Measurements from ENCODE around the gene HS6ST2. TPM values are rescaled to one million over a fixed set of nuclear protein-coding genes. Genes with fewer than 3 reads are reported as not detected.

The HS6ST2 gene
- total RNA-seq, 1 donor from 2014 or later = not detected

DNA sequence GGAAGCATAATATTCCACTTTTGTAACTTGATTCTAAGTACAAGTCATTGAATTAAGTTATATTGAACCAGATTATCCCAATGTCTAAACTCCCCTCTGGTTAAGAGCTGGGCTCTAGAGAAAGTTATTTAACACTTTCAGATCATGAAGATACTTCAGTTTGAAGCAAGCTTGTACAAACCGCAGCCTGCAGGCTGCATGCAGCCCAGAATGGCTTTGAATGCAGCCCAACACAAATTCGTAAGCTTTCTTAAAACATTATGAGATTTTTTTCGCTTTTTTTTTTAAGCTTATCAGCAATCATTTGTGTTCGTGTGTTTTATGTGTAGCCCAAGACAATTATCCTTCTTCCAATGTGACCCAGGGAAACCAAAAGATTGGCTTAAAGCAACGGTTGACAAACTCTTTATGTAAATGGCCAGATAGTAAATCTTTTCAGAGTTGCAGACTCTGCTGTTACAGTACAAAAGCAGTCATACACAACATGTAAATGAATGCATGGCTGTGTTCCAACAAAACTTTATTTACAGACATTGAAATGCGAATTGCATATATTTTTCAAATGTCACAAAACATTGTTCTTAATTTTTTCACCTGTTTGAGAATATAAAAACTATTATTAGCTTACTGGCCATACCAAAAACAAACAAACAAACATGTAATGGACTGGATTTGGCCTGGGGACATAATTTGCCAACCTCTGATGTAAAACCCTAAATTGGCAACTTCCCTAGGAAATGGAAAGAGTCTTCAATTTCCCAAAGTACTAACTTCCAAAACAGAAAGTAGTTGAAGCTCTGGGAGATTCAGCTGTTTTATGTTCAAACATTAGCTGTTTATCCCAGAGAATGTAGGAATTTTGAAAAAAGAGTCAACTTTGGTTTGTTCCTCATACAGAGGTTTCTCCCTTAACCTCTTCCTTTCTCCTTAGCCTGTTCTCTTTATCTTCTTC is 268.5 kb downstream of the HS6ST2 start:
- intact Hi-C loops (cut with micrococcal nuclease) = no loop called here

DNA sequence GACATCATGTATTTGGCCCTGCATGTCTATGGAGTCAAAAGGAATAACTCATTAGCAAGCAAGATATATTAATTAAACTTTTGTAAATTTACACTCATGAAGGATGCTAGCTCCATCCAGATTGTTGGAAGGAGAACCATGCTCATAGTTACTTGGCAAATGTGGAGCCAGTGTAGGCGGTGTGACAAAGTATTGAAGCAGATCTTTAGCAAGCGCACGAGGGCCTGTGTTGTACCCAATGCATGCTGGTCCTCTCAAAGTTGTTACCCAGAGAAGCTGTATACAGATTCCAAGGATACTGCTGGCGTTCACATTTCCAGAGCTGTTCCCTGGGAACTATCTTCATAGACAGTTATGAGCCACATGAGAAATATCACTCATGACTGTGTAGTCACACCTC is 273.2 kb downstream of the HS6ST2 start:
- intact Hi-C loops (cut with micrococcal nuclease) = no loop called here

DNA sequence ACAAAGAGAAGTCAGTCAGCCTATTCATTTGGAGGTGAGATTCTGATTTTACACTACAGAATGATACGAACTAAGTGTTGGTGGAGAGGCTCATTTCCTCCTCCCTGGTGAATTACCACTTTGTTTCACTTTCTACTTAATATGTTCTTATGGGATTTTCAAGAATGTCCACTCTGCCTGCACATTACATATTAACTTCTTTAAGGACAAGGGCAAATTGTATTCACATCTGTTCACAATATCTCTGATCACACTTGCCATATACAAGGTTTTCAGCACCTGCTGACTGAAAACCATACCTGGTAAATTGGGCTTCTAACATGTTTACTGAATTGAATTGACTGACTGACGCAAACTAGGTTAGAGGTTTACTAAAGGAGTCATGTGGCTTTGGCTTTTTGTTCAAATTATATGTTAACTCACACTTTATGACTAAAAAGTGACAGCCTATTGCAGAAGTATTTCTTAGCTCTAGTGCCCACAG is 281.2 kb downstream of the HS6ST2 start:
- intact Hi-C loops (cut with micrococcal nuclease) = no loop called here

DNA sequence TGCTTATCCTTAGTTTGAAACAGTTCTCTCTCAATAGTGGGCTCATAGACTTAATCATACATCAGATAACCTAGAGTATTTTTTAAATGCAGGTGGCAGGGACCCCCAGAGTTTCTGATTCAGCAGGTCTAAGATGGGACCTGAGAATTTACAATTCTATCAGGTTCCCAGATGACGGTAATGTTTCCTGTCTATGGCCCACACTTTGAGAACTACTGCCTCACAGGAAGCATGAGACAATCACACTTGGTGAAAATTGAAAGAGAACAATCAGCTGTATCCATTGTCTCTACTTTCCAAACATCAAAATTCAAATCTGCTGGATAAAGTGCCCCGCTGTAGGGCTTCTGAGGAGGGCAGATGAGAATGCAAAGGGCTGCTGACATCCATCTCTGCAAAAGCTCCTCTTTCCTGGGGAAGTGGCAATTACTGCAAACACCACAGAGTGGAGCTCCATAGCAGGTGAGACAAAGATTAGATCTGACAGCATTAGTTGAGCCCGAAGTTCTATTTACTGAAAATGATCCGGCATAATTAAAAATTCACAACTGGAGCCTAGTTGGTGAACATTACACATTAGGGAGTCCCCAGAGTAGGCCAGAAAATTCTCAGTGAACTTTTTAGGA is 281.8 kb downstream of the HS6ST2 start:
- intact Hi-C loops (cut with micrococcal nuclease) = no loop called here

DNA sequence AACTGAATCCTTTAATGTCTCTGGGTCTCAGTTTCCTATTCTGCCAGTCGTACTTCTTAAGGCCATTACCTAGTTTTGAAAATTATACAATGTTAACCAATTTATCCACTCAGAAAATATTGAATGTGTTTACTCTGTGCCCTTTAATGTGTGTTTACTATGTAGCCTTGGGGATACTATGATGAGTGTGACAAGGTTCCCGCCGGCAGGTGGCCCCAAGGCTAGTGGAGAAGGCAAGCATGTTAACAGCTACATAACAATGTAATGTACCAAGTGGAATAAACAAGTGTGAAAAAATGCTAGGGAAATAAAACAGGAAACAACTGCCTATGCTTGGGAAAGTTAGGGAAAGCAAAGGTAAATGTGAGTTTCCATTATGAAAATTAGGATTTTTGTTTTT is 282.3 kb downstream of the HS6ST2 start:
- intact Hi-C loops (cut with micrococcal nuclease) = no loop called here

DNA sequence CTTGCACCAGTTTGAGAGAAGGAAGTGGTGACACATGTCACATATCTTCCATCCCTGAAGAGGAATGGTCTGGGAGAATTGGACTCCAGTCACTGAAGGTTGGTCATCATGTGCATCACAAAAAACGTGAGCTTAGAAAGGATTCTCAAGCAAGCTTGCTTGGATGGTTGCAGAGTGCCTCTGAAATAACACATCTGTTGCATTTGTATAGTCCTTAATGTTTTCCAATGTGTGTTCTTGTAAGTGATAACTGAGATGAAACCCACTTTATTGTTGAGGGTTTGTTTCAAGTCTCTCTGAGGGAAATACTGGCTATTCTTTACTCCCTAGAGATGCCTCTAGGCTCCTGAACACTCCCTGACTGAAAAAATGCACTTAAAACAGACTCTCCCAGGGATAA is 285.1 kb downstream of the HS6ST2 start:
- intact Hi-C loops (cut with micrococcal nuclease) = no loop called here

DNA sequence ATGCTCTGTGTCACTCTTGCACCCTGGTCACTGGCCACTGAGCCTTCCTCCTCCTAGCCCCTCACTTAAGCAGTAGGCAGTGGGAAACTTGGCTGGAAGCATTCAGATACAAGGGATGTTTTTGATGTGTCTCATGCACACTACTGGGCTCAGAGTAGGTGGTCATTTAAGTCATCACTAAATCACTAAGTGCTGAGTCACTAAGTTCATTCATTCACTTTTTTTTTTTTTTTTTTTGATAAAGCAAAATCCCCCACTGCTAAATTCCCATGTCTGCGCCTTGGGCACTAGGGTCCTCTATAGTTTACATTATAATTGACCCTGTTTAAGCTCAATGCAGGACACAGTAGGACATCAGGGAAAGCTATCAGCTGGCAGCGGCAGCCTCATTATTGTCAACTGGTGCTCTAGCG is 287.2 kb downstream of the HS6ST2 start:
- intact Hi-C loops (cut with micrococcal nuclease) = no loop called here

DNA sequence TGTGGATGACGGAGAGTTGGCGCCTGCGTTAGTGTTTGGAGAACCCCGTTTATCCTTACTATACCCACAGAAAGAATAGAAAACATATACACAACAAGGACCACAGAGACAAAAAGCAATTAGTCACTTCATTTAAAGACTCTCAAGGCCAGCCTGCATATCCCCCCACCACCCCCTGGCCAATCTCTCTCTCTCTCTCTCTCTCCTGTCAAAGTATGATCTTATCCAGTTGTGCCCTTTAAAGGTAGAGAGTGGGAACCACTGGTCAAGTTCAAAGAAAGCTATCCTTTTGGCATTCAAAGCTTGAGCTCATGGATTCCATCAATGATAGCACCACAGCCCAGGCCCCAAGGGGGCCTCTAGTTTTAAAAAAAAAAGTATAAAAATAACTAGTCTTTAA is 289.3 kb downstream of the HS6ST2 start:
- intact Hi-C loops (cut with micrococcal nuclease) = no loop called here

DNA sequence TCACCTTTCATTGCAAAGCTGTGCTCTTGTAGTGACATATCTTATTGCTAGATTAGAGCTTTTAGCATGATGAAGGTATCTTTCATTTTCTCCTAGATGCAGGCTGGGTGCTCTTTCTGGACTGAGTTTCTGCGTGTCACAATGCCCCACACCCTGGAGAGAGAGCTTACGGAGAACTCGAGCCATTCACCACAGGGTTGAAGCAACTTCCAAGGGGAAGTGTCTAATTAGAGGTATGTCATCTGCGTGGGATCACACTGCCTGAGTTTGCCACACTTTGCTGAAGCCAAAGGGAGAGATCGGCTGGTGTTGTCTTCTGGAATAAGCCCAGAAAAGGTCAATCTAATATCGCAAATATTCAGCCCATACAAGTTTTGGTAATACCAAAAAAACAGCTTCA is 290.3 kb downstream of the HS6ST2 start:
- intact Hi-C loops (cut with micrococcal nuclease) = no loop called here

DNA sequence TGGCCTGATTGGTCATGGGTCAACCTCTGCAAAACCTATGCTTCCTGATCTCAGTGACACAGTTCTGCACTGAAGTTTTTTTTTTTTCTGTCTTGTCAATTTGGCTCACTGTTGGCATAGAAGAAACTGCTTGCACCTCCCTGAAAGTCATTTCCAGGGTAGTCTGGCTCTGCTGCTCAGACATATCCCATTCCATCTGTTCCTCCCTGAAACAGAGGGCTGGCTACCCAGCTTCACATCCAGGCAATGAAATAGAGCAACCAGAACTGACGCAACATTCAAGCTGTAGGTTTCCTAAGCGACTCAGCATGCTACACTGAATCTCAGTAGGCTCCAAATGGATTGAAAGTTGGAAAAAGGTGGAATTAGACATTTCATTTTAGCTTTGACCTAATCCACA is 292.8 kb downstream of the HS6ST2 start:
- intact Hi-C loops (cut with micrococcal nuclease) = no loop called here

DNA sequence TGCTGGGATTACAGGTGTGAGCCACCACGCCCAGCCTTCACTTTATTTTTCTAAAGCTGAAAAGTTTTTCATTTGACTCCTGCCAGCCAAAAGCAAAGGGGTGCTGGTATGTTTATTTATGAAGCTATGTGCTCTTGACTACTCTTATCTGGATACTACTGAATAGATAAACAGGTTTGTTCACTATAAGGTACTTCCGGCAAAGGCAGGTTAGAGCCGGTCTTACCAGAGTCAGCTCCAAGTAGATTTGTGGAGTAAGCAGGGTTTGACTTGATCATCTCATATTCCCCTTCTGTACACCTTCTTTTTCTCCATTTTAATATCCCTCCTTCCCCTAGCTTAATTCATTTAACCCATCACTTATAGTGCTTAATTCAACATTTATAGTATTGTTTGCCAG is 294.2 kb downstream of the HS6ST2 start:
- intact Hi-C loops (cut with micrococcal nuclease) = no loop called here

DNA sequence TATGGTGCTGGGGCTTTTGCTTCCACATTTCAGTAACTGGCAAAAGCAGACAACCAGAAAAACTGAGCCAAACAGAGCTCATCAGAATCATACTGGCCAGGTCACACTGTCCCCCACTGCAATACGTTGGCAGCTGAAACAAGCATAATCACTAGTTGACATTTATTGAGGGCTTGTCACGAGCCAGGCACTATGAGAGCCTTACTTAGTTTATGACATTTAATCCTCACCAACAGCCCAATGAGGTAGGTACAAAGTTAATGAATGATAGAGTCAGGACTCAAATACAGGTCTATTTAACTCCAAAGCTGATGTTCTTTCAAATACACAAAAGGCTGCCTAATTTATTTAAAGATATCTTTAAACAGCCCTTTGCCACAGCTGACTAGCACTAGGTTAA is 295.6 kb downstream of the HS6ST2 start:
- intact Hi-C loops (cut with micrococcal nuclease) = no loop called here

DNA sequence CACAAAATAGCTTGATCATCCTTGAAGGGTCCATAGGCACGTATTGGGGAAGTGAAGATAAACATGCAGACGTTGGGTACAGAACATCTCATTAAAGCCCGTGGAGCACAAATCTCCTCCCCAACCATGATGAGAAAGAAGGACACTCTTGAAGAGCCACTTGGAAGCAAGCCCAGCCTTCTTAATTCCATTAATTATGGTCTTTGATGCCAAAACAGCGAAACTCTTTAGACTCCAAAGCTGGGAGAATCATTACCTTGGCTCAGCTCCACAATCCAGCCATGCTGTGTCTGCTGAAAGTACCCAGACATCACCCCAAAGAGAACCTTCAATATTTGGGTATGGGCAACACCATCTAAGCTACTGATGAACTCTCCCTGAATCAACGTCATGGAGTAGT is 300.6 kb downstream of the HS6ST2 start:
- intact Hi-C loops (cut with micrococcal nuclease) = no loop called here

DNA sequence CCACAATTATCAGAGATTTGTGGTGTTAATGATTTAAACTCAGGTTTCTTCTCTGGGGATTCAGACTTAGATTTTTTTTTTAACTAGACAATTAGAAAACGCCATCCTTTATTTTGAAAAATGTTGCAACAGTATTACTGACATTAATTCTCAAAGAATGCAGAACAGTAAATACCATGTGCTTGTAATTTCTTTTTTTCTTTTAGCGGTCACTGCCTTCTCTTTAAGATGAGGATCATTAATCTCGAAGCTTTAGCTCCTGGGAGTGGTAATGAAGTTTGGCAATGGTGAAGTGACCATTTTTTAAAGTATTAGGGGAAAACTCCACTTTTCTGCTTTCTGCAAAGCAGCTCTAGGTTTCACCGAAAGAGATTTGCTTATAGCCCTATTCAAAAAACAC is 305.6 kb downstream of the HS6ST2 start:
- intact Hi-C loops (cut with micrococcal nuclease) = no loop called here

DNA sequence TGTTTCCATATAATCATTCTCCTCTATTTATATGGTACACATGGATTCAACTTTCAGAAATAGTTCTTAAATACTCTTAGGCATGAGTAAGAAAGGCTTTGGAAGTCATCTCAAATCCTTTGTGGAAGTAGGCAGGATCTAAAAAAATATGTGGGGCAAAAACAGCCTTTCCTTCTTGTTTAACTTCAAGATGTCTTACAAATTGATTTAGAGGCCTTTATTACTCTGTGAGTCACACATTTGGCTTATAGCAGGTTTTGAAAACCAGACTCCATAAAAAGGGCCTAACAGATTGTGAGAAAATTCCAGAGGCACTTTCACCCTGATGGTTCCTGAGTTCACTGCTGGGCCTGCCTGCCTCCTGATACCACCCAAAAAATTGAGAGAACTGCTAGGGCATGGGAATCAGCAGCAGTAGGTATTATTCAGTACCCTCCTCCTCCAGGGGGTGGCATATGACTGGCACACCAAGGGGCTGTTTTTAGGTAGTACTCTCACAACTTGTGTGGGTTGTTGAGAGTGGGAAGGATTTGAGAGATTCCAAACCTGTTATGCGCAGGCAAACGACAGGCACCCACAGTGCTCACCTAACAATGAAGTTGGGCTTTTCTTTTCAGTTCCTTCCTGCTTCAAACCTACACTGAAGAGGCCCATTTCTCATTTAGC is 306.9 kb downstream of the HS6ST2 start:
- intact Hi-C loops (cut with micrococcal nuclease) = no loop called here

DNA sequence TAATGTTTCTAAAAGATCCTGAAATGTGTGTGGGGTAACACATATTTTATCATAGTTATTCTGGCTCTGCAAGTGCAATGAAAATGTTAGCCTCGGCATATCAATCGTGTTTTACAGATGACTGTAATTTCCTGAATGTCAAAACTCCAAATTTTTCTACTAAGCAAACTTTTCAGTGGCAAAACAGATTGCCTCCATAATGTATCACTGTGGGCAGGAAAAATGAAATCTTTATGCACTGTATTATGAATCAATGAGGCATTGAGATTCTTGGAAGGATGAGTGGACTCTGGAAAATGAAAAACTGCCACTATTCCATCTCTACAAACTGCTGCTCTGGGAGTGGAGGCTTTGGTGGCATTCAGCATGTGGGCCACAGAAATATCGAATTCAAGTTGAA is 309.5 kb downstream of the HS6ST2 start:
- intact Hi-C loops (cut with micrococcal nuclease) = no loop called here

DNA sequence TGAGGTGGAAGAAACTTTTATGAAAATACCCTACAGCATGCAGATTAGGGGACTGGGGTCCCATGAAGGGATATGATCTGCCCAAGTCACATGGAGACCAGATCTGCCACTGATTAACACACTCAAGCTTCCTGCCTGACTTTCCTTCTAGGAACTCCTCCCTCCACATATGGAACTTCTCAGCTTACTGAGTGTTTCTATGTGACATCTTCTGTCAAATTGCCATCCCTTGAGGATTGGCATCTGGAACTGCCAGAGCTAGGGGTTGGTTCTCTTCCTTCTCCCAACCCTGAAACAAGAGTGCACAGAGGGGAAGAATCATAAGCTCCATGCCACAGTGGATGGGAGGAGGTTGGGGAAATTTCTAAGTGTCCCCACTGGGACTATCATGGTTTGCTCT is 319.0 kb downstream of the HS6ST2 start:
- intact Hi-C loops (cut with micrococcal nuclease) = no loop called here

DNA sequence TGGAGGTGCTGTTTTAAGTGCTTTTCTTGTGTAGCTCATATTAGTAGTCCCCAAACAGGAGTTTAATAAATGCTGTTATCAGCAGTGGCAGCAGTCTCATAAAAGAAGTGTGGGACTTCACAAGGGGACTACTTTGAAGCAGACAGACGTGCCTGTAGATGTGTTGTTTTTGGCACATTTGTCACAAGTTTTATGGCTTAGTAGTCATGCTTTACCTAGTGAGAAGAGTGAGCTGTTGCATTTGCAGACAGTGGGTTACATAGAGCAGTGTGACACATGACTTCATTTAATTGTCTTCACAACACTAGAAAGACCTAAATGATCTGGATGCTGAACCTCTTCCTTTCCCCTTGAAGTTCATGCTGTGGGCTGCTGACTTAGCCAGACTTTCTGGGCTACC is 320.1 kb downstream of the HS6ST2 start:
- intact Hi-C loops (cut with micrococcal nuclease) = no loop called here

DNA sequence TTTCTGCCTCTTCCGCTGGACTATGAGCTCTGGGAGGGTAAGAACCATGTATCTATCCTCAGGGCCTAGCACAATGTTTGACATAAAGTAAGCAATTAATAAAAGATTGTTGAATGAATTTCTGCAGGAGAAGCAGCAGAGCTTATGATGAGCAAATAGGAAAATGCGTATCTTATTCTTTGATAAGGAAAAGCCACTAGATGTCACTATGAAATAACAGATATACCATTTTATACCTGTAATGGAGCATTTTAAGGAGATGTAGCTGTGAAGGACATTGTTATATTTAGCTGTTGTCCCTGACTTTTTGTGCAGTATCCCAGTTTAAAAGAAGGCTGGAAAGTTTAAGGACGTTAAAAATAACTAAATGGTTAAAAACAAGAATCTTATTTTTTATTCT is 322.3 kb downstream of the HS6ST2 start:
- intact Hi-C loops (cut with micrococcal nuclease) = no loop called here

DNA sequence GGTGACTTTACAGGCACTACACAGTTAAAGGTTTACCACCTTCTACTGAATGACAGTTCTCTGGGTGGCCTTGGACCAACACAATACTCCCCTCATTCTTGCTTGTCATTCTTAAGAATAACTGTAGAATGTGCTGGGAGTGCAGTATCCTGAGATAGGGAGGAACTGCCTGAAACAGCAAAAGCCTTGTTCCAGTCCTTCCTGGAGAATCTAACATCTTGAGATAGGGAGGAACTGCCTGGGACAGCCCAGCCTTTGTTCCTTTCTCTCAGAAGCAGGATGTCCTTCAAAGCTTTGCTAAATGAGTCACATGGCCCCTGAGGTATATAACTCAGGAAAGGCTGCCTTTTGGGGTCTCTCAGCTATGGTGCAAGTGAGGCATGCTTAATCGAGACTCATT is 323.9 kb downstream of the HS6ST2 start:
- intact Hi-C loops (cut with micrococcal nuclease) = loop anchor here (5.0 kb wide), 1 partner anchor 417 kb away; the partner anchor contains the start of gene RAP2C

DNA sequence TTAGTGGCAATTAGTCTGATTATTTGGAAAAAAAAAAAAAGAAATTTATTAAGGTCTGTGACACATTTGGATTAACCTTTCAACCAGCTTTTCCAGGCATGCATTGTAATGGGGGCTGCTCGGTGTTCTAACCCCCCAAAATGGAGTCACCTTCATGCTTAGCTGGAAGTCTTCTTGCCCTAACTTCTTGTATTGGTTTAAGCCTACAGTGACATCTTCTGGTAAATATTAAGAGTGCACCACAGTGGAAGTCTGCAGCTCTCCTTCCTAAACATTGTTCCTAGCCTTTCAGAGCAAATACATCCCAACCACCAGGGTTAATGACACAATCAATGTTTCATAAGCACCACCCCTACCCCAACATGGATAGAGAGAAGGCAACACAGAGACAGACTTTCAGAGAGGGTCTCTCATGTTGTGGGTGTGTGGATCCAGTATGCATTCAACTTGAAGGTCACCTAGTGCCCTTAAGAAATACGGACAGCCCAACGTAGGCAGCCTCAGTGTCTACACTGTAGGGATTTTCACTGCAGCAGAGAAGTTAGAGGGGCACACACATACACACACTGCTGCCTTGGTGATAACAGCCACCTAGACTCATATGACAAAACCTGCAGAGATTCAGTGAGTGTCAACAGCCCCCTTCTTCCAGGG is 326.7 kb downstream of the HS6ST2 start:
- intact Hi-C loops (cut with micrococcal nuclease) = loop anchor here (1.0 to 5.0 kb wide), 3 partner anchors 338 to 791 kb away; partner anchors contain the start of gene RAP2C
